Tibial artery (tissue), 4 donors: ENCODE data around the gene ZNF576.

ENCODE experiments used
- DNase-seq, 2 donors: peaks; one replicate each; pipeline ENCODE4 v3.0.0-alpha.2; 2019
- H3K27ac ChIP-seq, 2 donors: fragments of 200-600 bp; sonication (generic) in 1 of 2; 1 replicate in 1 of 2; 2 replicates in 1 of 2; pipeline ENCODE4 v1.5.1; 2018 to 2019; ENCODE audit warnings: mild to moderate bottlenecking in 1 of 2
- H3K27me3 ChIP-seq, 2 donors: fragments of 200-600 bp; sonication (generic) in 1 of 2; one replicate each; pipeline versions ENCODE4 v1.5.1 to v1.6.0; 2016 to 2019
- H3K36me3 ChIP-seq, 3 donors: fragments of 200-600 bp; sonication (generic) in 2 of 3; one replicate each; pipeline ENCODE4 v1.5.1; 2016 to 2019; ENCODE audit warnings: mild to moderate bottlenecking in 2 of 3
- H3K4me1 ChIP-seq, 4 donors: fragments of 200-600 bp; sonication (generic) in 2 of 4; 1 replicate in 3 of 4; 2 replicates in 1 of 4; pipeline ENCODE4 v1.5.1; 2016 to 2019
- H3K4me3 ChIP-seq, 2 donors: fragments of 200-600 bp; sonication (generic) in 1 of 2; 1 replicate in 1 of 2; 2 replicates in 1 of 2; pipeline ENCODE4 v1.5.1; 2018 to 2019; ENCODE audit warnings: mild to moderate bottlenecking in 2 of 2
- H3K9me3 ChIP-seq, 3 donors: fragments of 200-600 bp; sonication (generic) in 1 of 3; one replicate each; pipeline ENCODE4 v1.5.1; 2016 to 2019
- CTCF ChIP-seq, 2 experiments: fragments of 200-600 bp in 1 of 2; fragments of 450-650 bp in 1 of 2; IDR thresholded peaks; one replicate each; pipeline ENCODE4 v1.5.1; 2017 to 2019; ENCODE audit warnings: antibody characterized with exemption in 2 of 2, mild to moderate bottlenecking in 1 of 2, moderate library complexity in 1 of 2
- intact Hi-C: fragments of 100-400 bp; cut with DNase I; formaldehyde crosslinking; loops from one replicate; pipeline ENCODE4 v1.15.0; 2023; ENCODE audit warnings: low total_unique reads

ZNF576 gene

GRCh38 chr19:43616306-43616705 is 19.9 kb downstream of the ZNF576 start:
- H3K36me3 ChIP-seq: peaks cover 18 to 32% (median 31%) of the 10 kb centered on the region in 3 donors
- no peak overlapping the region for H3K27ac ChIP-seq
- H3K4me3 ChIP-seq: no peak overlapping the region
- peaks cover 0 to 16% (median 5%) of the 10 kb centered on the region in 4 donors for H3K4me1 ChIP-seq
- no peak for TF ChIP-seq CTCF (IDR thresholded peaks at IDR 0.05)
- DNase-seq: no peak
- no peaks in the 10 kb centered on the region for H3K27me3 ChIP-seq
- intact Hi-C loops: no loop called here
- no peaks in the 10 kb centered on the region for H3K9me3 ChIP-seq

GRCh38 chr19:43616954-43617353 is 20.6 kb downstream of the ZNF576 start:
- H3K4me1 ChIP-seq: peaks cover 0 to 16% (median 5%) of the 10 kb centered on the region in 4 donors
- peaks cover 18 to 26% (median 25%) of the 10 kb centered on the region in 3 donors for H3K36me3 ChIP-seq
- TF ChIP-seq CTCF (IDR thresholded peaks at IDR 0.05): no peak
- H3K9me3 ChIP-seq: no peaks in the 10 kb centered on the region
- no peak overlapping the region for H3K27ac ChIP-seq
- intact Hi-C loops: no loop called here
- H3K27me3 ChIP-seq: no peaks in the 10 kb centered on the region
- DNase-seq: no peak
- H3K4me3 ChIP-seq: no peak overlapping the region

GRCh38 chr19:43618921-43619261 is 22.5 kb downstream of the ZNF576 start:
- intact Hi-C loops: no loop called here
- no peaks in the 10 kb centered on the region for H3K9me3 ChIP-seq
- no peak for TF ChIP-seq CTCF (IDR thresholded peaks at IDR 0.05)
- H3K27me3 ChIP-seq: no peaks in the 10 kb centered on the region
- peak overlapping the region; percentile 70 to 75 for H3K4me3 ChIP-seq
- H3K4me1 ChIP-seq: peaks cover 0 to 16% (median 5%) of the 10 kb centered on the region in 4 donors
- peak overlapping the region; percentile 90 for H3K27ac ChIP-seq
- DNase-seq: peak in 1 of 2 donors; percentile 26
- peaks cover 2 to 6% (median 6%) of the 10 kb centered on the region in 3 donors for H3K36me3 ChIP-seq

GRCh38 chr19:43619262-43620060 is 23.1 kb downstream of the ZNF576 start, which contains the start of gene ZNF428:
Gene ZNF428 (minus strand): TSS chr19:43619629. CDS start chr19:43614304, 5,325 bp downstream.
- Histone ChIP-seq H3K36me3 (peaks cover 0 to under 1% (median under 1%) of the 10 kb centered on the region in 3 donors), H3K27me3 (no peaks in the 10 kb centered on the region), H3K4me3 (peak within 1 kb of the TSS; percentile 70 to 75), H3K9me3 (no peaks in the 10 kb centered on the region), H3K27ac (peak within 1 kb of the TSS; percentile 90), H3K4me1 (peaks cover 0 to 16% (median 5%) of the 10 kb centered on the region in 4 donors)
- DNase-seq: peak; percentile 86 to 90
- TF ChIP-seq CTCF (IDR thresholded peaks at IDR 0.05): no peak
- intact Hi-C loops: no loop called here

- H3K4me1 ChIP-seq: peaks cover 0 to 16% (median 5%) of the 10 kb centered on the region in 4 donors
- H3K36me3 ChIP-seq: no peaks in the 10 kb centered on the region
- DNase-seq: no peak
- peaks cover 0 to 3% of the 10 kb centered on the region in 2 donors for H3K27me3 ChIP-seq
- intact Hi-C loops: no loop called here
- no peak for TF ChIP-seq CTCF (IDR thresholded peaks at IDR 0.05)
- peak overlapping the region; percentile 70 to 75 for H3K4me3 ChIP-seq
- no peaks in the 10 kb centered on the region for H3K9me3 ChIP-seq
- peak overlapping the region; percentile 90 for H3K27ac ChIP-seq
Measured at GRCh38 chr19:43620061-43621001, 23.9 kb downstream of the ZNF576 start.
